H1 (cell line): ENCODE results near the gene AP3D1. TPM values are rescaled to one million over a fixed set of nuclear protein-coding genes. Genes with fewer than 3 reads are reported as not detected.

Experiments used
- GABPA ChIP-seq: IDR thresholded peaks from 2 replicates; pipeline ENCODE4 v1.6.1; 2011; ENCODE audit warnings: mild to moderate bottlenecking, low read length, moderate library complexity, borderline replicate concordance; ENCODE audit not compliant: insufficient read depth
- MAFK ChIP-seq: IDR thresholded peaks from 2 replicates; pipeline ENCODE4 v1.6.1; 2012; ENCODE audit warnings: low read depth, mild to moderate bottlenecking, improper control_type of control experiment, low read length
- SIN3A ChIP-seq, 2 experiments: IDR thresholded peaks in 1 of 2; conservative IDR thresholded peaks in 1 of 2; 2 replicates each; pipeline ENCODE4 v1.6.1; 2011 to 2012; ENCODE audit warnings: low read length in 2 of 2, improper control_type of control experiment in 1 of 2, low read depth in 1 of 2, mild to moderate bottlenecking in 1 of 2
- SIX5 ChIP-seq: IDR thresholded peaks from 2 replicates; pipeline ENCODE4 v1.6.1; 2011; ENCODE audit warnings: mild to moderate bottlenecking, low read depth, low read length
- SUZ12 ChIP-seq: fragments of 200-600 bp; sonication (generic); IDR thresholded peaks from 2 replicates; pipeline ENCODE4 v1.6.1; 2012; ENCODE audit warnings: mild to moderate bottlenecking, inconsistent platforms, low read length, moderate library complexity, mixed read lengths
- TAF7 ChIP-seq: optimal IDR thresholded peaks from 2 replicates; pipeline ENCODE3; 2011; ENCODE audit warnings: low read depth, mild to moderate bottlenecking, inconsistent platforms, low read length, moderate library complexity, borderline replicate concordance
- polyA plus RNA-seq, 7 experiments: library from polyadenylated mRNA; depleted of rRNA in 3 of 7; stranded (reverse) in 5 of 7; unstranded in 2 of 7; fragments of >200 nt in 5 of 7; fragments of 200-250 nt in 2 of 7; gene quantifications; 1 replicate in 5 of 7; 2 replicates in 1 of 7; 4 replicates in 1 of 7; pipeline versions ENCODE4 v1.2.1 to v1.2.3, GENCODE V29; 2011 to 2013; ENCODE audit warnings: missing spikeins in 2 of 7, mixed read lengths in 2 of 7
- total RNA-seq: library from RNA; stranded (reverse); fragmentation: NEBNext Ultra II Directional; extraction: Animal tissue kit (Norgen Biotek cat#: 25700); gene quantifications from 2 replicates; pipeline ENCODE4 v1.2.1, GENCODE V29; 2021

The AP3D1 gene
- total and polyA plus RNA-seq, 2 of the 8 experiments (the other 6 are each of a cell fraction or from before 2014, with no cell fraction given), result 161 to 174 TPM

DNA sequence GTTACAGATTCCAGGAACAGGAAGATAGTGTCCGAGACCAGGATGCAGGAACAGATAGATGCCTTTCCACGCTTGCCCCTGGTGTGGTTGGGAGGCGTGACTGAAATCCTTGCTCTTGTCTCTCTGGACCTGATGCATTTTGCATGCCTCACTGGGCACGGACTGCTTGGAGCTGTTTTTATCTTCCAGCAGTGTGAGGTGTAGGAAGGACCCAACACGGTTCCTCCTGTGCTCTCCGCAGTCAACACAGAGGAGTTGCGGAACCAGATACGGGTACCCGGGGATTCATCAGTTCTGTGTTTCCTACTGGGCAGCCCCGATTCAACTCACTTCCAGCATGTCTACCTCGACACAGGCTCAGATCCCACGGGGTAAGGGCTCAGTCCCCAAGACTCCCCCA, 18.9 kb upstream of the AP3D1 start (continued):
- TF ChIP-seq SIN3A (conservative IDR thresholded peaks at IDR 0.05 in 1 of 2, IDR thresholded peaks at IDR 0.05 in 1 of 2; ENCODE audit: low read depth in 1 of 2, low read length in 2 of 2), result no peak
- TF ChIP-seq TAF7, result no peak
- no peak for TF ChIP-seq SIX5
- TF ChIP-seq MAFK, result no peak
- no peak for TF ChIP-seq GABPA
- no peak for TF ChIP-seq SUZ12
